IgD-negative memory B cell (primary cell): ENCODE data around the gene RASSF8. TPM values are rescaled to one million over a fixed set of nuclear protein-coding genes. Genes with fewer than 3 reads are reported as not detected.

Experiments
- H3K27ac Mint-ChIP-seq, 3 donors: one replicate each; pipeline ENCODE4 v1.8.0; 2020 to 2022; ENCODE audit warnings: mild to moderate bottlenecking in 3 of 3, mixed read lengths in 3 of 3, moderate library complexity in 1 of 3
- H3K27me3 Mint-ChIP-seq: one replicate; pipeline ENCODE4 v1.8.0; 2021; ENCODE audit warnings: mixed read lengths
- H3K36me3 Mint-ChIP-seq: one replicate; pipeline ENCODE4 v1.8.0; 2020; ENCODE audit warnings: mild to moderate bottlenecking, mixed read lengths
- H3K4me1 Mint-ChIP-seq, 3 donors: one replicate each; pipeline ENCODE4 v1.8.0; 2020 to 2022; ENCODE audit warnings: mixed read lengths in 3 of 3, mild to moderate bottlenecking in 1 of 3
- H3K4me3 Mint-ChIP-seq, 4 donors: one replicate each; pipeline ENCODE4 v1.8.0; 2020 to 2022; ENCODE audit warnings: mild to moderate bottlenecking in 4 of 4, mixed read lengths in 4 of 4, moderate library complexity in 3 of 4
- H3K9me3 Mint-ChIP-seq, 3 donors: one replicate each; pipeline ENCODE4 v1.8.0; 2020 to 2021; ENCODE audit warnings: mixed read lengths in 3 of 3, mild to moderate bottlenecking in 1 of 3
- polyA plus RNA-seq: library from polyadenylated mRNA; unstranded; fragments of 300-500 nt; fragmentation: Illumina TruSeq; gene quantifications from one replicate; pipeline ENCODE4 v1.2.3, GENCODE V29; 2021

The RASSF8 gene
- polyA plus RNA-seq, 1 donor from 2014 or later, result not detected

DNA sequence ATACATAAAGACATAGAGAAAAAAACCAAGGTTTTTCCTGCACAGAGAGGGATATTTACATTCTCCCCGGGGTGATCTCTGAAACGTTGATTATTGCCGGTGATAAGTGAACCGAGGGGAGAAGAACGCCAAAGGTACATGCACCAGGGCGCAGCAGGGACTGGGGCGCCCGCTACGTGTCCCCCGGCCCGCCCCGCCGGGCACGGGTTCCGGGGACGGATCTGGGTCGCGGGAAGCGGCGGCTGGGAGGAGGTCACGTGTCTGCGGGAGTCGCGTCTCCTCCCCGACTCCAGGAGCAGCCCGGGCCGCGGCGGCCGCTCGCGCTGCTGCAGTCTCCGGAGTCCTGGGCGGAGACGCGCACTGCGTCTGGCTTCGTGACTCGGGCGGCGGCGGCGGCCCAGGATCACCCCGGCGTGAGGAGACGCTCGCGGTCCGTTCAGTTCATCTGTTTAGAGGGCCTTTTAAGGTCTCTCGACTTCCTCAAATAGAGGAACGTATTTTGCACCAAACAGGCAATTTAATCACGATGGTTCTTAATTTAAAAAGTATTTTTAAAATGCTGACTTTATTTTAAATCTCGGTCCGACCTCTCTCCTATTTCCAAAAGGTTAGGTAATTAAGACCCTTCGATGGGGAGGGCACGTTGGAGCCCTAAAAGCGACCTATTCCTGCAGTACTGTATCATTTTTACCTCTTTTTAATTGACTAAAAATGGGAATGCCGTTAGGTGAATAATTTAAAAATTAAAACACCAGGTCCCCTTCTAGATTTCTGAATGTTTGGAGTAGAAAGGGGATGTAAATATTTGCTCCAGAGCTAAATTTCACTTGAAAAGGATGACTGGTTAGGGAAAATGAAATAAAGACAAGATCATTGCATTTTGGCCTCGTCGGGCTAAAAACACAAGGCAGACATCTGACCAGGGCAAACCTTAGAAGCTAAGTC lies 168.1 kb downstream of the RASSF8 start:
- no peaks in the 10 kb centered on the region for H3K27me3 Mint-ChIP-seq
- peak overlapping the region; percentile 95 to 98 (median 96) for H3K27ac Mint-ChIP-seq
- peaks cover 4% of the 10 kb centered on the region for H3K36me3 Mint-ChIP-seq

DNA sequence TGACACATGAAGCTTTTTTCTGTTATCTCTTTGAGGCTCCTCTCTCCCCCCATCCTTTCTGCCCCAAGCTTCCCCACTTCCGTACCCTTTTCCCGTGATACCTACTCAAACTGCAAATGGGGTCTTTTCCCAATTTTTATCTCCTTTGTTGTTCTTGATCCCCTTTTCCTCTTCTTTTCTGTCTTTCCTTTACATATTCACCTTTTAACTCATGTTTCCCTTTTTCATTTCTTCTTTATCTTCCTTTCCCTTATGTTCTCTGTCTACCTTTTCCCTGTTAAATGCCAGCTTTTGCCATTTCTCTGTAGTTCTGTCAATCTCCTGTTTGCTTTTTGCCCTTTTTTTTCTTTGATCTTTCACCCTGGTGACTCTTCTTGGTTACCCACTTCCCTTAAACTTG lies 168.9 kb downstream of the RASSF8 start:
- Mint-ChIP-seq H3K27ac (peak overlapping the region; percentile 95 to 98 (median 96)), H3K36me3 (peaks cover 4% of the 10 kb centered on the region), H3K27me3 (no peaks in the 10 kb centered on the region), H3K4me1 (peaks cover 30 to 40% (median 34%) of the 10 kb centered on the region in 3 donors), H3K4me3 (peak overlapping the region; percentile 60 to 99 (median 89)), H3K9me3 (no peaks in the 10 kb centered on the region)

More for the DNA sequence above, 168.1 kb downstream of the RASSF8 start:
- peaks cover 32 to 38% (median 33%) of the 10 kb centered on the region in 3 donors for H3K4me1 Mint-ChIP-seq
- no peaks in the 10 kb centered on the region for H3K9me3 Mint-ChIP-seq
- peak overlapping the region; percentile 97 to 100 (median 98) for H3K4me3 Mint-ChIP-seq

DNA sequence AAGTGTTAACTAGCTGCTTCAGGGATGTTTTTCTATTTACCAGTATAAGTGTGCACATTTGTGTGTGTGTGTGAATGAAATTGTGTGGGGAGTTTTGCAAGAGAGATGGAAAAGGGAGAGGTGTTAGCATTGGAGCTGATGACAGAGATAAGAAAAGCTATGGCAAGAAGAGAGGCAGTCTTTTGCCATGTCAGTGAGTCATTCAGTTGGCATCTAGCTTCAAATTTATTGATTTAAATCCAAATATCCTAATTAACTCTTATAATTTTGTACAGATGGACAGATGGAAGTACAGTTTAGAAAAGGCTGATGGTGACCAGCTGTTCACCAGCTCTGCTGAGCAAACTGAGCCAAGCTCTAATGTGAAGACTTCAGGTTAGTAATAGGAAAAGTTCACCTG lies 169.7 kb downstream of the RASSF8 start:
- Mint-ChIP-seq H3K27me3 (no peaks in the 10 kb centered on the region), H3K9me3 (no peaks in the 10 kb centered on the region), H3K4me1 (peaks cover 37 to 48% (median 41%) of the 10 kb centered on the region in 3 donors), H3K27ac (peak overlapping the region; percentile 13 to 95 (median 25)), H3K36me3 (peaks cover 4% of the 10 kb centered on the region), H3K4me3 (peak overlapping the region in 2 of 4 donors; percentile 2 to 97)

Other genes with a start within 250 kb of the RASSF8 start
- 19.0 TPM for gene BHLHE41, start 166.4 kb downstream of the RASSF8 start, polyA plus RNA-seq
- gene SSPN, start 236.9 kb downstream of the RASSF8 start, polyA plus RNA-seq, result 149 TPM